ENCODE data around the gene CENPN. TPM values are rescaled to one million over a fixed set of nuclear protein-coding genes. Genes with fewer than 3 reads are reported as not detected.

Gene CENPN
- polyA plus RNA-seq, 2 of the 4 experiments (the other 2 are of a cell fraction): 82.6 to 101 TPM

DNA sequence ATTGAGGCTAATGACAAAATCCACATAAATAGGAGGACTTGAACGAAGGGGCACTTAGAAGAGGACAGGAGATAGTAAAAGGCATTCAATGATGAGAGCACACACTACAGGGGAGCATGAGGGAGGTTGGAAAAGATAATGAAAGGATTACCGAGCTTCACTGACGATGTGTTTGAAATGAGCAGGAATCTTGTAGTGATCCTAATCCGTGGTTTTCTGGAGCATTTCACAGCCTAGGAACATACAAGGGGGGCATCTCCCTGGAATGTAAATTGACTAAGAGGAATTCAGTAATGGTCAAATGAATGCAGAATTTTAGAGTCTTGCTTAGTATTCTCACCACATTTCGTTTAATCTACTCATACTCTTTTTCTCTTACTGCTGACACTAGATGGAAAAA lies 33.8 kb downstream of the CENPN start:
- Histone ChIP-seq H3K9me3 (no peaks in the 10 kb centered on the region), H3K4me3 (no peak overlapping the region), H3K27ac (no peak overlapping the region), H3K4me1 (peaks cover 9% of the 10 kb centered on the region; the same call in 1 of the 3 replicates), H3K4me2 (no peak overlapping the region)
- FAIRE-seq: no peak
- no peak for DNase-seq (ENCODE audit: low read depth in 1 of 2, low spot score in 1 of 2)
- POLR2A ChIA-PET: no interaction called here
- ATAC-seq: no peak
- CTCF ChIA-PET: interaction anchor here (1.5 kb wide), 1 partner anchor 10 kb away, joined by 4 read pairs; no protein-coding TSS in a partner anchor
- WGBS (ENCODE audit: missing lambda C conversion rate): 79% methylated on average over 5 of the region's 5 CpGs
- TF ChIP-seq RAD21 (conservative IDR thresholded peaks at IDR 0.05 in 1 of 2, IDR thresholded peaks at IDR 0.05 in 1 of 2): no peak
- TF ChIP-seq EHMT2 (IDR thresholded peaks at IDR 0.05; ENCODE audit: low read depth): no peak
- no peak for TF ChIP-seq RARB (CRISPR knock-in tag; IDR thresholded peaks at IDR 0.05)
- TF ChIP-seq FOSB (CRISPR knock-in tag; IDR thresholded peaks at IDR 0.05): no peak
- TF ChIP-seq EP300 (IDR thresholded peaks at IDR 0.05): no peak
- no peak for TF ChIP-seq POLR2AphosphoS2 (conservative IDR thresholded peaks at IDR 0.05; ENCODE audit: low read length)
- no peak for TF ChIP-seq ZNF302 (CRISPR knock-in tag; IDR thresholded peaks at IDR 0.05)
- no peak for TF ChIP-seq ZC3H11A (IDR thresholded peaks at IDR 0.05)
- TF ChIP-seq CHD2 (IDR thresholded peaks at IDR 0.05; ENCODE audit: low read length, partially characterized antibody): no peak
- no peak for TF ChIP-seq CHD4 (IDR thresholded peaks at IDR 0.05; ENCODE audit: borderline replicate concordance)
- TF ChIP-seq, protein P1, sequence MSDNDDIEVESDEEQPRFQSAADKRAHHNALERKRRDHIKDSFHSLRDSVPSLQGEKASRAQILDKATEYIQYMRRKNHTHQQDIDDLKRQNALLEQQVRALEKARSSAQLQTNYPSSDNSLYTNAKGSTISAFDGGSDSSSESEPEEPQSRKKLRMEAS (IDR thresholded peaks at IDR 0.05): no peak
- no peak for TF ChIP-seq ESRRA (IDR thresholded peaks at IDR 0.05; ENCODE audit: borderline replicate concordance, low read length)
- TF ChIP-seq RFX5 (IDR thresholded peaks at IDR 0.05): no peak
- no peak for TF ChIP-seq NFE2L2 (conservative IDR thresholded peaks at IDR 0.05; ENCODE audit: low read length)
- no peak for TF ChIP-seq EHF (CRISPR knock-in tag; IDR thresholded peaks at IDR 0.05)
- TF ChIP-seq SMC3 (IDR thresholded peaks at IDR 0.05): no peak
- TF ChIP-seq, protein P2, sequence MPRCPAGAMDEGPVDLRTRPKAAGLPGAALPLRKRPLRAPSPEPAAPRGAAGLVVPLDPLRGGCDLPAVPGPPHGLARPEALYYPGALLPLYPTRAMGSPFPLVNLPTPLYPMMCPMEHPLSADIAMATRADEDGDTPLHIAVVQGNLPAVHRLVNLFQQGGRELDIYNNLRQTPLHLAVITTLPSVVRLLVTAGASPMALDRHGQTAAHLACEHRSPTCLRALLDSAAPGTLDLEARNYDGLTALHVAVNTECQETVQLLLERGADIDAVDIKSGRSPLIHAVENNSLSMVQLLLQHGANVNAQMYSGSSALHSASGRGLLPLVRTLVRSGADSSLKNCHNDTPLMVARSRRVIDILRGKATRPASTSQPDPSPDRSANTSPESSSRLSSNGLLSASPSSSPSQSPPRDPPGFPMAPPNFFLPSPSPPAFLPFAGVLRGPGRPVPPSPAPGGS (IDR thresholded peaks at IDR 0.05): no peak
- no peak for TF ChIP-seq KDM5A (IDR thresholded peaks at IDR 0.05)
- no peak for TF ChIP-seq SREBF2 (IDR thresholded peaks at IDR 0.05)
- TF ChIP-seq CBX2 (IDR thresholded peaks at IDR 0.05; ENCODE audit: borderline replicate concordance, low read depth): no peak

DNA sequence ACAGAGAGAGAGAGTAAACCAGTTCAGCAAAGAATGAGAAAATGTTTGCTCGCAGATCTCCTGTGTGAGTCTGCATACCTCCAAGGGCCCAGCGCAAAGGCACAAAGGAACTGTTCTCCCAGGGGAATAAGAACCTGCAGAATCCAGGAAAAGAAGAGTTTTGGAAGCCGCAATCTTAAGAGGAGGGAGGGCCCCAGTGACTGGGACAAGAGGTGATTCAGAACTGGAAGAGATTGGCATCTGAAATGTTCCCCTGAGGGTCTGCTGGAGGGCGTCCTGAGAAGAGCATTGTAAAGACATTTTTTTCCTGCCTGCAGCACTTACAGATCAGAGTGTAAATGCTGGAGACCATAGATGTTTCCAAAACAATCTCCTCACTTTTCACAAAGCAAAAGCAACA lies 34.7 kb downstream of the CENPN start:
- 84% methylated on average over 4 of the region's 4 CpGs for WGBS (ENCODE audit: missing lambda C conversion rate)
- FAIRE-seq (no peak), DNase-seq (ENCODE audit: low read depth in 1 of 2, low spot score in 1 of 2) (no peak), ATAC-seq (no peak)
- Histone ChIP-seq H3K9me3 (no peaks in the 10 kb centered on the region), H3K4me1 (peaks cover 8% of the 10 kb centered on the region; the same call in 1 of the 3 replicates), H3K27ac (no peak overlapping the region), H3K4me2 (no peak overlapping the region), H3K4me3 (no peak overlapping the region)
- no peak for TF ChIP-seq HEYL (CRISPR knock-in tag; IDR thresholded peaks at IDR 0.05)
- TF ChIP-seq GATA3 (IDR thresholded peaks at IDR 0.05; ENCODE audit: borderline replicate concordance): no peak
- TF ChIP-seq ZFP36 (IDR thresholded peaks at IDR 0.05; ENCODE audit: borderline replicate concordance, partially characterized antibody): no peak
- no peak for TF ChIP-seq ESRRA (IDR thresholded peaks at IDR 0.05; ENCODE audit: borderline replicate concordance, low read length)
- TF ChIP-seq, protein P3, sequence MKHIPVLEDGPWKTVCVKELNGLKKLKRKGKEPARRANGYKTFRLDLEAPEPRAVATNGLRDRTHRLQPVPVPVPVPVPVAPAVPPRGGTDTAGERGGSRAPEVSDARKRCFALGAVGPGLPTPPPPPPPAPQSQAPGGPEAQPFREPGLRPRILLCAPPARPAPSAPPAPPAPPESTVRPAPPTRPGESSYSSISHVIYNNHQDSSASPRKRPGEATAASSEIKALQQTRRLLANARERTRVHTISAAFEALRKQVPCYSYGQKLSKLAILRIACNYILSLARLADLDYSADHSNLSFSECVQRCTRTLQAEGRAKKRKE (CRISPR knock-in tag; IDR thresholded peaks at IDR 0.05; ENCODE audit: low read depth): no peak
- TF ChIP-seq NR3C1 (IDR thresholded peaks at IDR 0.05): no peak
- TF ChIP-seq, protein P4, sequence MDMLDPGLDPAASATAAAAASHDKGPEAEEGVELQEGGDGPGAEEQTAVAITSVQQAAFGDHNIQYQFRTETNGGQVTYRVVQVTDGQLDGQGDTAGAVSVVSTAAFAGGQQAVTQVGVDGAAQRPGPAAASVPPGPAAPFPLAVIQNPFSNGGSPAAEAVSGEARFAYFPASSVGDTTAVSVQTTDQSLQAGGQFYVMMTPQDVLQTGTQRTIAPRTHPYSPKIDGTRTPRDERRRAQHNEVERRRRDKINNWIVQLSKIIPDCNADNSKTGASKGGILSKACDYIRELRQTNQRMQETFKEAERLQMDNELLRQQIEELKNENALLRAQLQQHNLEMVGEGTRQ (IDR thresholded peaks at IDR 0.05): no peak
- TF ChIP-seq, protein P5, sequence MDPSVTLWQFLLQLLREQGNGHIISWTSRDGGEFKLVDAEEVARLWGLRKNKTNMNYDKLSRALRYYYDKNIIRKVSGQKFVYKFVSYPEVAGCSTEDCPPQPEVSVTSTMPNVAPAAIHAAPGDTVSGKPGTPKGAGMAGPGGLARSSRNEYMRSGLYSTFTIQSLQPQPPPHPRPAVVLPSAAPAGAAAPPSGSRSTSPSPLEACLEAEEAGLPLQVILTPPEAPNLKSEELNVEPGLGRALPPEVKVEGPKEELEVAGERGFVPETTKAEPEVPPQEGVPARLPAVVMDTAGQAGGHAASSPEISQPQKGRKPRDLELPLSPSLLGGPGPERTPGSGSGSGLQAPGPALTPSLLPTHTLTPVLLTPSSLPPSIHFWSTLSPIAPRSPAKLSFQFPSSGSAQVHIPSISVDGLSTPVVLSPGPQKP (IDR thresholded peaks at IDR 0.05; ENCODE audit: low read depth, low read length): no peak
- no peak for TF ChIP-seq ZSCAN20 (CRISPR knock-in tag; IDR thresholded peaks at IDR 0.05)
- TF ChIP-seq CBX2 (IDR thresholded peaks at IDR 0.05; ENCODE audit: borderline replicate concordance, low read depth): no peak
- TF ChIP-seq POLR2AphosphoS2 (conservative IDR thresholded peaks at IDR 0.05; ENCODE audit: low read length): no peak
- CTCF ChIA-PET: interaction anchor here (0.5 kb wide), 1 partner anchor 110 kb away, joined by 4 read pairs; no protein-coding TSS in a partner anchor
- POLR2A ChIA-PET: no interaction called here

Measured in A549 (cell line).